ENCODE measurements around the gene AURKB. TPM values are rescaled to one million over a fixed set of nuclear protein-coding genes. Genes with fewer than 3 reads are reported as not detected.
A peak's percentile ranks its signal among the peaks of the same experiment; 100 is the strongest.

Gene AURKB
- total and polyA plus RNA-seq, 2 of the 13 experiments (the other 11 are each of a cell fraction or from before 2014, with no cell fraction given), result 29.5 to 75.3 TPM

DNA sequence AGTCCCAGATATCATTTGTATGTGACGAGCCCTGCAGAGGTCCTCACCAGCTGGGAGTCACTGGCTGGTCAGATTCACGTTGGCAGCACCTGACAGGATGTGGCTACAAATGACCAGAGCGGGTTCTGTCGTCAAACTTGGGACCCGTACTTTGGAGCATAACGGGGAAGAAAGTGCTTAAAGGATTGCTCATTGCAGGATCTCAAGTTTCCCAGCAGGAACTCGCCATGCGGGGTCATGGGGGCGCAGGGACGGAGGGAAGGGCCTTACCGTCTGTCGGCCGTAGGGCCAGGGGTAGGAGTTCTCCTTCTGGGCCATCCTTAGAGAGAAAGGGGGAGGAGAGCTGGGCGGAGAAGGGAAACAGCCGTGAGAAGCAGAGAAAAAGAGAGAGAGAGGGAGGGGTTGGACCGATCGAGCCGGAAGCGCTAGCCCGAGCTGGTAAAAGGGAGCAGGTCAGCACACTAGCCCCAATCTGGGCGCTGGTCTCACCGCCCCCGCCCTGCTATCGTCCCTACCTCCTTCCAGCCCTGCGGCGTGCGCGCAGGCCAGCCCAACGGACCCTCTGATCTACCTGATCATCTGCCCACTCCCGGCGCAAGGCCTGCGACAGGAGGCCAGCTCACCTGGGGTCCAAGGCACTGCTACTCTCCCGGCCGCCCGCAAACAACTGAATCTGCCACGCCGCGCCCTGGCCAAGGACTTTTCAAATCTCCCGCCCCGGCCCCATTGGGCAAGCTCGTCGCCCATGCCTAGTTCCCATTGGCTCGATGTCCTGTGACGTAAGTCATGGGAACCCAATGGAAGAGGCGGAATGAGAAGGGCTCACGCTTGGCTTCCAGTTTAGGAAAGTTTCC, at the start of gene AURKB (continued):
- TF ChIP-seq TFAP4 (IDR thresholded peaks at IDR 0.05; ENCODE audit: borderline replicate concordance, low read depth) (peak; percentile 62; the same call in 1 of the 2 replicates), NBN (conservative IDR thresholded peaks at IDR 0.05) (no peak), ZBTB10 (CRISPR knock-in tag; IDR thresholded peaks at IDR 0.05; ENCODE audit: borderline replicate concordance) (no peak), ZKSCAN5 (CRISPR knock-in tag; IDR thresholded peaks at IDR 0.05) (no peak), ZNF383 (CRISPR knock-in tag; IDR thresholded peaks at IDR 0.05; ENCODE audit: borderline replicate concordance) (peak; percentile 64; the same call in 1 of the 2 replicates), ZNF737 (CRISPR knock-in tag; IDR thresholded peaks at IDR 0.05; ENCODE audit: borderline replicate concordance) (no peak), ZNF510 (CRISPR knock-in tag; IDR thresholded peaks at IDR 0.05; ENCODE audit: low read depth) (peak; percentile 95; the same call in 1 of the 2 replicates), ZNF44 (CRISPR knock-in tag; IDR thresholded peaks at IDR 0.05) (no peak), RORA (CRISPR knock-in tag; IDR thresholded peaks at IDR 0.05) (no peak), POGZ (CRISPR knock-in tag; IDR thresholded peaks at IDR 0.05) (peak; percentile 53; the same call in 1 of the 2 replicates), CCDC6 (CRISPR knock-in tag; IDR thresholded peaks at IDR 0.05) (peak; percentile 51; the same call in 1 of the 2 replicates), ZNF615 (CRISPR knock-in tag; IDR thresholded peaks at IDR 0.05; ENCODE audit: borderline replicate concordance) (no peak), RFX1 (IDR thresholded peaks at IDR 0.05) (no peak), ISL2 (CRISPR knock-in tag; IDR thresholded peaks at IDR 0.05) (peak; percentile 52; the same call in 1 of the 2 replicates), SMAD1 (CRISPR knock-in tag; IDR thresholded peaks at IDR 0.05; ENCODE audit: borderline replicate concordance, low read depth) (no peak), IRX3 (CRISPR knock-in tag; IDR thresholded peaks at IDR 0.05; ENCODE audit: borderline replicate concordance, low read depth) (no peak), SP2 (CRISPR knock-in tag; IDR thresholded peaks at IDR 0.05) (peak; percentile 68; the same call in 1 of the 2 replicates), ZNF724P (CRISPR knock-in tag; IDR thresholded peaks at IDR 0.05; ENCODE audit: borderline replicate concordance) (peak; percentile 95), ZNF7 (CRISPR knock-in tag; IDR thresholded peaks at IDR 0.05) (no peak), ARNTL (CRISPR knock-in tag; IDR thresholded peaks at IDR 0.05) (no peak; the same call in 1 of the 2 replicates), MIER2 (CRISPR knock-in tag; IDR thresholded peaks at IDR 0.05) (no peak)
- TF ChIP-seq, protein P1, sequence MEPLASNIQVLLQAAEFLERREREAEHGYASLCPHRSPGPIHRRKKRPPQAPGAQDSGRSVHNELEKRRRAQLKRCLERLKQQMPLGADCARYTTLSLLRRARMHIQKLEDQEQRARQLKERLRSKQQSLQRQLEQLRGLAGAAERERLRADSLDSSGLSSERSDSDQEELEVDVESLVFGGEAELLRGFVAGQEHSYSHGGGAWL (CRISPR knock-in tag; IDR thresholded peaks at IDR 0.05), result peak; percentile 73; the same call in 1 of the 2 replicates
- TF ChIP-seq, protein P2, sequence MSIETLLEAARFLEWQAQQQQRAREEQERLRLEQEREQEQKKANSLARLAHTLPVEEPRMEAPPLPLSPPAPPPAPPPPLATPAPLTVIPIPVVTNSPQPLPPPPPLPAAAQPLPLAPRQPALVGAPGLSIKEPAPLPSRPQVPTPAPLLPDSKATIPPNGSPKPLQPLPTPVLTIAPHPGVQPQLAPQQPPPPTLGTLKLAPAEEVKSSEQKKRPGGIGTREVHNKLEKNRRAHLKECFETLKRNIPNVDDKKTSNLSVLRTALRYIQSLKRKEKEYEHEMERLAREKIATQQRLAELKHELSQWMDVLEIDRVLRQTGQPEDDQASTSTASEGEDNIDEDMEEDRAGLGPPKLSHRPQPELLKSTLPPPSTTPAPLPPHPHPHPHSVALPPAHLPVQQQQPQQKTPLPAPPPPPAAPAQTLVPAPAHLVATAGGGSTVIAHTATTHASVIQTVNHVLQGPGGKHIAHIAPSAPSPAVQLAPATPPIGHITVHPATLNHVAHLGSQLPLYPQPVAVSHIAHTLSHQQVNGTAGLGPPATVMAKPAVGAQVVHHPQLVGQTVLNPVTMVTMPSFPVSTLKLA (IDR thresholded peaks at IDR 0.05), result peak; percentile 68
- TF ChIP-seq, protein P3, sequence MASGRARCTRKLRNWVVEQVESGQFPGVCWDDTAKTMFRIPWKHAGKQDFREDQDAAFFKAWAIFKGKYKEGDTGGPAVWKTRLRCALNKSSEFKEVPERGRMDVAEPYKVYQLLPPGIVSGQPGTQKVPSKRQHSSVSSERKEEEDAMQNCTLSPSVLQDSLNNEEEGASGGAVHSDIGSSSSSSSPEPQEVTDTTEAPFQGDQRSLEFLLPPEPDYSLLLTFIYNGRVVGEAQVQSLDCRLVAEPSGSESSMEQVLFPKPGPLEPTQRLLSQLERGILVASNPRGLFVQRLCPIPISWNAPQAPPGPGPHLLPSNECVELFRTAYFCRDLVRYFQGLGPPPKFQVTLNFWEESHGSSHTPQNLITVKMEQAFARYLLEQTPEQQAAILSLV (CRISPR knock-in tag; IDR thresholded peaks at IDR 0.05; ENCODE audit: borderline replicate concordance), result peak; percentile 88; the same call in 1 of the 2 replicates

Data from HepG2 (cell line).